Measurements from ENCODE around the gene ST14. TPM values are rescaled to one million over a fixed set of nuclear protein-coding genes. Genes with fewer than 3 reads are reported as not detected.

ST14 gene
- polyA plus RNA-seq, 3 donors, result 13.3 to 36.0 (median 23.6) TPM

DNA sequence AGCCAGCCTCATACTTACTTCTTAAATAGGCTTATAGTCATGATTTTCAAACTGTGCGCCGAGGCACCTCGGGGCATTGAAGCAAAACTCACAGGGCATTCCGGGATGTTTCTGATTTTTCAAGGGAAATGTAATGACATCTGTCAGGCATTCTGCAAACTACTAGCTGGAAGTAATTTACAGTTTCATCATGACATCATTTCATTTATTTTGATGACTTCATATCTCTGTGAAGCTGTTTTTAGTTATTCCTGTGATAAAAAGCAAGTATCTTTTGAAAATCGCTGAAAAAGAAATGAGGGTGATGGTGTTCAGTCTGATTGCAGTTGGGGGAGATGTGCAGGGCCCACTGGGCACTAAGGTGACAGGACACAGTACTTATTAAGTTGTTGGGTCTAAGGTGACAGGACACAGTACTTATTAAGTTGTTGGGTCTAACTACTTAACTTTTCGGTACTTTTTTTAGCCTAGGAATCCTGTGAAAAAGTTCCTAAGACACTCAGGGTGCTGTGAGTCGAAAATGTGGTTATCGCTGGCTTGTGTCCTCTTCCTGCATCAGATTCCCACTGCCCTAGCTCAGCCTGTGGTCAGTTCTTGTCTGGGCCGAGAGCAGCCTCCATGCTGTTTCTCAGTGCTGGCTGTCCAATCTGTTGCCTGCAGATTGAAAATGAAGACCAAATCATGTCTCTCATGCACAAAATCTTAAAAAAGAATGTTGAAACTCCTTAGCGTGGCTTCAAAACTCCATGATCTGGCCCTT lies 47.3 kb upstream of the ST14 start:
- peak overlapping the region in 1 of 2 donors; percentile 72 for H3K27ac ChIP-seq (ENCODE audit: low read depth in 1 of 2, low read length in 2 of 2)
- no peaks in the 10 kb centered on the region for H3K9me3 Mint-ChIP-seq
- H3K36me3 Mint-ChIP-seq, result peaks cover 67 to 79% of the 10 kb centered on the region in 2 donors
- H3K9me3 ChIP-seq (replicated peaks in 1 of 2; ENCODE audit: control insufficient read depth in 1 of 2, insufficient read depth in 1 of 2, low read length in 2 of 2), result no peaks in the 10 kb centered on the region
- intact Hi-C loops (cut with micrococcal nuclease), result no loop called here
- no peak overlapping the region for H2AFZ ChIP-seq (ENCODE audit: insufficient read depth, low read depth, low read length, poor library complexity, severe bottlenecking)
- H3K4me2 ChIP-seq (replicated peaks; ENCODE audit: extremely low read depth, low read length, poor library complexity, severe bottlenecking), result no peak overlapping the region
- H3K36me3 ChIP-seq (replicated peaks in 1 of 2; ENCODE audit: control insufficient read depth in 1 of 2, insufficient read depth in 2 of 2, low read length in 2 of 2), result peaks cover 51 to 69% of the 10 kb centered on the region in 2 donors
- peak overlapping the region in 5 of 7 donors; percentile 32 to 74 (median 58) for H3K27ac Mint-ChIP-seq
- peaks cover 20% of the 10 kb centered on the region for H3K4me1 Mint-ChIP-seq
- H4K20me1 ChIP-seq (ENCODE audit: insufficient read depth, low read length), result peaks cover 90% of the 10 kb centered on the region
- 83% methylated on average over 6 of the region's 10 CpGs for WGBS (ENCODE audit: insufficient coverage)
- no peaks in the 10 kb centered on the region for H3K27me3 ChIP-seq (ENCODE audit: control insufficient read depth in 2 of 2, insufficient read depth in 2 of 2, low read length in 2 of 2)
- H3K79me2 ChIP-seq (ENCODE audit: insufficient read depth, low read length), result peaks cover 84% of the 10 kb centered on the region
- H3K4me3 ChIP-seq (replicated peaks in 1 of 3; ENCODE audit: low read depth in 2 of 3, low read length in 3 of 3), result no peak overlapping the region
- no peak overlapping the region for H3K9ac ChIP-seq (ENCODE audit: insufficient read depth, low read length, poor library complexity, severe bottlenecking)
- H3K27me3 Mint-ChIP-seq (ENCODE audit: low read depth in 3 of 3), result no peaks in the 10 kb centered on the region
- no peak overlapping the region for H3K4me3 Mint-ChIP-seq
- H3K4me1 ChIP-seq (ENCODE audit: control insufficient read depth in 1 of 2, insufficient read depth in 2 of 2, low read length in 2 of 2), result peaks cover 5 to 8% of the 10 kb centered on the region in 2 donors
- TF ChIP-seq, protein P1, sequence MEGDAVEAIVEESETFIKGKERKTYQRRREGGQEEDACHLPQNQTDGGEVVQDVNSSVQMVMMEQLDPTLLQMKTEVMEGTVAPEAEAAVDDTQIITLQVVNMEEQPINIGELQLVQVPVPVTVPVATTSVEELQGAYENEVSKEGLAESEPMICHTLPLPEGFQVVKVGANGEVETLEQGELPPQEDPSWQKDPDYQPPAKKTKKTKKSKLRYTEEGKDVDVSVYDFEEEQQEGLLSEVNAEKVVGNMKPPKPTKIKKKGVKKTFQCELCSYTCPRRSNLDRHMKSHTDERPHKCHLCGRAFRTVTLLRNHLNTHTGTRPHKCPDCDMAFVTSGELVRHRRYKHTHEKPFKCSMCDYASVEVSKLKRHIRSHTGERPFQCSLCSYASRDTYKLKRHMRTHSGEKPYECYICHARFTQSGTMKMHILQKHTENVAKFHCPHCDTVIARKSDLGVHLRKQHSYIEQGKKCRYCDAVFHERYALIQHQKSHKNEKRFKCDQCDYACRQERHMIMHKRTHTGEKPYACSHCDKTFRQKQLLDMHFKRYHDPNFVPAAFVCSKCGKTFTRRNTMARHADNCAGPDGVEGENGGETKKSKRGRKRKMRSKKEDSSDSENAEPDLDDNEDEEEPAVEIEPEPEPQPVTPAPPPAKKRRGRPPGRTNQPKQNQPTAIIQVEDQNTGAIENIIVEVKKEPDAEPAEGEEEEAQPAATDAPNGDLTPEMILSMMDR (IDR thresholded peaks at IDR 0.05), result no peak
- DNase-seq, result no peak

DNA sequence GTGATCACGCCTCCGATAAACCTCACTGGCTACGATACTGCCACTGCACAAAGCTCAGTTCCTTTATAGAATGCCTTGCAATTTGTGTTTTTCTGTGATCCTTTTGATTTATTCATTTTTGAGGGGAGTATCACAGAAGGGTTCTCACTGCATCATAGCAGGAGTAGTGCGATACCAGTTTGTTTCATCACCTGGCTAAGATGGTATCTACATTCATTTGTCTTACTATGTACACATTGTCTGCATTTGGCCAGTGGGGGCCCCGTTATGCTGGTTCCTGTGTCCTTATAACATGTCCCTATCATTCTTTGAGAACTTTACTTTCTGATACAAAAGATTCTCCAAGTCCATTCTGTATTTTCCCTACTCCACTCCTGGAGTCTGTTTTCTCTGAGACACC lies 45.3 kb upstream of the ST14 start:
- H3K27ac Mint-ChIP-seq, result peak overlapping the region in 4 of 7 donors; percentile 0 to 69 (median 47)
- H3K79me2 ChIP-seq (ENCODE audit: insufficient read depth, low read length), result peaks cover 100% of the 10 kb centered on the region
- TF ChIP-seq, protein P1 (IDR thresholded peaks at IDR 0.05), result no peak

More for the DNA sequence above, 45.3 kb upstream of the ST14 start:
- Mint-ChIP-seq H3K4me3 (no peak overlapping the region), H3K9me3 (no peaks in the 10 kb centered on the region), H3K4me1 (peaks cover 38% of the 10 kb centered on the region), H3K27me3 (ENCODE audit: low read depth in 3 of 3) (no peaks in the 10 kb centered on the region), H3K36me3 (peaks cover 68 to 83% of the 10 kb centered on the region in 2 donors)
- H3K27ac ChIP-seq (ENCODE audit: low read depth in 1 of 2, low read length in 2 of 2), result peak overlapping the region in 1 of 2 donors; percentile 64
- H3K27me3 ChIP-seq (ENCODE audit: control insufficient read depth in 2 of 2, insufficient read depth in 2 of 2, low read length in 2 of 2), result no peaks in the 10 kb centered on the region
- no peaks in the 10 kb centered on the region for H3K9me3 ChIP-seq (replicated peaks in 1 of 2; ENCODE audit: control insufficient read depth in 1 of 2, insufficient read depth in 1 of 2, low read length in 2 of 2)
- peaks cover 22 to 26% of the 10 kb centered on the region in 2 donors for H3K4me1 ChIP-seq (ENCODE audit: control insufficient read depth in 1 of 2, insufficient read depth in 2 of 2, low read length in 2 of 2)
- H3K4me3 ChIP-seq (replicated peaks in 1 of 3; ENCODE audit: low read depth in 2 of 3, low read length in 3 of 3), result no peak overlapping the region
- DNase-seq, result no peak
- no peak overlapping the region for H2AFZ ChIP-seq (ENCODE audit: insufficient read depth, low read depth, low read length, poor library complexity, severe bottlenecking)
- intact Hi-C loops (cut with micrococcal nuclease), result no loop called here
- H3K4me2 ChIP-seq (replicated peaks; ENCODE audit: extremely low read depth, low read length, poor library complexity, severe bottlenecking), result no peak overlapping the region
- peaks cover 100% of the 10 kb centered on the region for H4K20me1 ChIP-seq (ENCODE audit: insufficient read depth, low read length)
- H3K9ac ChIP-seq (ENCODE audit: insufficient read depth, low read length, poor library complexity, severe bottlenecking), result no peak overlapping the region
- 94% methylated on average over 5 of the region's 5 CpGs for WGBS (ENCODE audit: insufficient coverage)
- H3K36me3 ChIP-seq (replicated peaks in 1 of 2; ENCODE audit: control insufficient read depth in 1 of 2, insufficient read depth in 2 of 2, low read length in 2 of 2), result peaks cover 54 to 77% of the 10 kb centered on the region in 2 donors

Measured in CD14-positive monocyte (primary cell).